GM12878 (cell line): ENCODE measurements around the gene PORCN. TPM values are rescaled to one million over a fixed set of nuclear protein-coding genes. Genes with fewer than 3 reads are reported as not detected.

Experiments
- CREM ChIP-seq: IDR thresholded peaks from 2 replicates; pipeline ENCODE4 v1.6.1; 2014; ENCODE audit warnings: antibody characterized with exemption, low read depth
- FOS ChIP-seq: IDR thresholded peaks from 3 replicates; pipeline ENCODE4 v1.6.1; 2011; ENCODE audit warnings: borderline replicate concordance; ENCODE audit not compliant: insufficient read length; ENCODE audit errors: extremely low read depth
- FOXM1 ChIP-seq: IDR thresholded peaks from 2 replicates; pipeline ENCODE4 v1.6.1; 2012; ENCODE audit warnings: low read depth, mild to moderate bottlenecking, inconsistent platforms, low read length, moderate library complexity
- GABPA ChIP-seq: IDR thresholded peaks from 2 replicates; pipeline ENCODE4 v1.6.1; 2014; ENCODE audit warnings: antibody characterized with exemption, low read depth, mild to moderate bottlenecking, inconsistent platforms
- MXI1 ChIP-seq: fragments of 150-350 bp; IDR thresholded peaks from 2 replicates; pipeline ENCODE4 v1.6.1; 2011; ENCODE audit warnings: low read depth, mild to moderate bottlenecking, inconsistent platforms, low read length, improper control_type of control experiment
- NFYB ChIP-seq: IDR thresholded peaks from 2 replicates; pipeline ENCODE4 v1.6.1; 2011; ENCODE audit warnings: low read depth, mild to moderate bottlenecking, low read length, improper control_type of control experiment, moderate library complexity; ENCODE audit not compliant: insufficient read depth
- NR2F1 ChIP-seq: fragments of 450-650 bp; conservative IDR thresholded peaks from 2 replicates; pipeline ENCODE4 v1.6.1; 2017; ENCODE audit warnings: mild to moderate bottlenecking
- POU2F2 ChIP-seq: IDR thresholded peaks from 3 replicates; pipeline ENCODE4 v1.6.1; 2011; ENCODE audit warnings: low read depth, mild to moderate bottlenecking, low read length, borderline replicate concordance
- RAD51 ChIP-seq: fragments of 450-650 bp; IDR thresholded peaks from 2 replicates; pipeline ENCODE4 v1.6.1; 2016; ENCODE audit warnings: moderate library complexity, mild to moderate bottlenecking, inconsistent platforms
- RBBP5 ChIP-seq: fragments of 200-600 bp; sonication (generic); conservative IDR thresholded peaks from 2 replicates; pipeline ENCODE4 v1.6.1; 2016
- RCOR1 ChIP-seq: conservative IDR thresholded peaks from 2 replicates; pipeline ENCODE4 v1.6.1; 2012; ENCODE audit warnings: low read depth, low read length, improper control_type of control experiment
- SMAD5 ChIP-seq: IDR thresholded peaks from 2 replicates; pipeline ENCODE4 v1.6.1; 2016; ENCODE audit warnings: antibody characterized with exemption, low read depth
- STAT3 ChIP-seq: IDR thresholded peaks from 2 replicates; pipeline ENCODE4 v1.6.1; 2011; ENCODE audit warnings: low read depth, low read length, improper control_type of control experiment
- TBL1XR1 ChIP-seq: IDR thresholded peaks from 2 replicates; pipeline ENCODE4 v1.6.1; 2012; ENCODE audit warnings: low read depth, low read length, improper control_type of control experiment
- WRNIP1 ChIP-seq: IDR thresholded peaks from 2 replicates; pipeline ENCODE4 v1.6.1; 2011; ENCODE audit warnings: low read depth, low read length, improper control_type of control experiment, borderline replicate concordance
- YBX1 ChIP-seq: fragments of 450-650 bp; IDR thresholded peaks from 2 replicates; pipeline ENCODE4 v1.6.1; 2016; ENCODE audit warnings: antibody characterized with exemption
- YY1 ChIP-seq: IDR thresholded peaks from 2 replicates; pipeline ENCODE4 v1.6.1; 2011; ENCODE audit warnings: low read depth, mild to moderate bottlenecking, low read length
- ZNF207 ChIP-seq: fragments of 450-650 bp; IDR thresholded peaks from 2 replicates; pipeline ENCODE4 v1.6.1; 2014; ENCODE audit warnings: antibody characterized with exemption, mild to moderate bottlenecking, borderline replicate concordance
- polyA plus RNA-seq, 11 experiments: library from polyadenylated mRNA; depleted of rRNA in 4 of 11; unstranded in 6 of 11; stranded (reverse) in 5 of 11; fragments of >200 nt; fragmentation: Nextera tagmentation in 4 of 11; fragmentation: Illumina TruSeq in 1 of 11; extraction: Ambion mirVana in 4 of 11; extraction: Trizol in 1 of 11; gene quantifications; 1 replicate in 1 of 11; 2 replicates in 10 of 11; pipeline versions ENCODE4 v1.2.1 to v1.2.3, GENCODE V29; 2011 to 2016; ENCODE audit warnings: inconsistent platforms in 2 of 11, missing spikeins in 2 of 11, low read depth in 1 of 11
- total RNA-seq, 4 experiments: library from RNA; depleted of rRNA in 3 of 4; stranded (reverse); fragments of >200 nt in 3 of 4; fragmentation: Illumina TruSeq in 1 of 4; extraction: Trizol in 1 of 4; gene quantifications; 2 replicates each; pipeline versions ENCODE4 v1.2.1 to v1.2.3, GENCODE V29; 2013 to 2021
- TF ChIP-seq, protein P1 (sequence below): fragments of 150-350 bp; IDR thresholded peaks from 2 replicates; pipeline ENCODE4 v1.6.1; 2016; ENCODE audit warnings: low read depth, low read length
- TF ChIP-seq, protein P2 (sequence below): IDR thresholded peaks from 2 replicates; pipeline ENCODE4 v1.6.1; 2011; ENCODE audit warnings: borderline replicate concordance, low read depth, mild to moderate bottlenecking, moderate library complexity, mixed read lengths, low read length; ENCODE audit not compliant: insufficient read depth; ENCODE audit errors: extremely low read length
- TF ChIP-seq, protein P3 (sequence below): IDR thresholded peaks from 2 replicates; pipeline ENCODE4 v1.6.1; 2011; ENCODE audit warnings: low read depth, mild to moderate bottlenecking, low read length, moderate library complexity, borderline replicate concordance; ENCODE audit errors: extremely low read depth
- TF ChIP-seq, protein P4 (sequence below): fragments of 450-650 bp; IDR thresholded peaks from 2 replicates; pipeline ENCODE4 v1.6.1; 2017; ENCODE audit warnings: mild to moderate bottlenecking, moderate library complexity

PORCN gene
- total and polyA plus RNA-seq, 10 of the 15 experiments (the other 5 are each of a cell fraction or from before 2014, with no cell fraction given): 0.27 to 21.0 (median 14.1) TPM

DNA sequence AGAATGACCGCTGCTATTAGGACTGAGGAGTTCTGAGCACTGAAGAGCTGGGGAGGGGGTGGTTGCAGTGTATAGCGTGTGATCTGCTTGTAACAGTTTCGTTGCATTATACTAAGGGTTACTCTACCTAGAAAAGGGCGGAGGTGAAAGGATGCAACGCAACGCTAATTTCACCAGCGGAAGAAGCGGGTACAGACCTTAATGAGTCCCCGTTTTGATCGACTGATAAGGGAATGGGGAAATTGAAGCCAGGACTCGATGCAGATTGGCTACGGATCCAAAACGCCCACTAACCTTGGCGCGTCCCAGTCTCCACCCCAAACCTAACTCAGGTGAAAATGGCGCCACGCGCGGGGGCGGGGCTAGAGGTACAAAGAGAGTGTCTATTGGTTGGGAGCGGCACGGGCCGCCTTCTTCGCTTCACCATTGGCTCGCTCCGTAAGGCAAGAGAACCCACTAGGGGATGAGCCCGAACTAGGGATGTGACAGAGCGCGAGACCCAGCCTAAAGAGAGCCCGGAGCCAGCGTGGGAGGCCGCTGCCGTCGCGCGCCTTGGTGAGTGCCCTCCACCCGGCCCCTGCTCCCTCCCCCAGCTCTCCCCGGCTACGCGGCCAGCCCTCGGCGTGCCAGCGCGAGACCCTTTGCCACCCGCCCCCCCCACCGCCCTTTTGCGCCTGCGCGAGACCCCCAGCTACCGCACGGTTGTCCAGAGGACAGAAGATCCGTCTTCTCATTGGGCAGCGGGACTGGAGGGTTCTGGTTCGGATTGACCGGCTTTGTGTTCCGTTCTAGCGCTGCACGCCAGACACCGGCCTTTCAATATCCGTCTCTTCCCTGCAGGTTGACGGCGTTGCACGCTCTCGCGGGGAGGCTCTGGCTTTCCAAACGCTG is 12.8 kb downstream of the PORCN start, which contains the start of gene EBP (continued):
- TF ChIP-seq TBL1XR1: no peak
- TF ChIP-seq POU2F2: no peak
- TF ChIP-seq, protein P1, sequence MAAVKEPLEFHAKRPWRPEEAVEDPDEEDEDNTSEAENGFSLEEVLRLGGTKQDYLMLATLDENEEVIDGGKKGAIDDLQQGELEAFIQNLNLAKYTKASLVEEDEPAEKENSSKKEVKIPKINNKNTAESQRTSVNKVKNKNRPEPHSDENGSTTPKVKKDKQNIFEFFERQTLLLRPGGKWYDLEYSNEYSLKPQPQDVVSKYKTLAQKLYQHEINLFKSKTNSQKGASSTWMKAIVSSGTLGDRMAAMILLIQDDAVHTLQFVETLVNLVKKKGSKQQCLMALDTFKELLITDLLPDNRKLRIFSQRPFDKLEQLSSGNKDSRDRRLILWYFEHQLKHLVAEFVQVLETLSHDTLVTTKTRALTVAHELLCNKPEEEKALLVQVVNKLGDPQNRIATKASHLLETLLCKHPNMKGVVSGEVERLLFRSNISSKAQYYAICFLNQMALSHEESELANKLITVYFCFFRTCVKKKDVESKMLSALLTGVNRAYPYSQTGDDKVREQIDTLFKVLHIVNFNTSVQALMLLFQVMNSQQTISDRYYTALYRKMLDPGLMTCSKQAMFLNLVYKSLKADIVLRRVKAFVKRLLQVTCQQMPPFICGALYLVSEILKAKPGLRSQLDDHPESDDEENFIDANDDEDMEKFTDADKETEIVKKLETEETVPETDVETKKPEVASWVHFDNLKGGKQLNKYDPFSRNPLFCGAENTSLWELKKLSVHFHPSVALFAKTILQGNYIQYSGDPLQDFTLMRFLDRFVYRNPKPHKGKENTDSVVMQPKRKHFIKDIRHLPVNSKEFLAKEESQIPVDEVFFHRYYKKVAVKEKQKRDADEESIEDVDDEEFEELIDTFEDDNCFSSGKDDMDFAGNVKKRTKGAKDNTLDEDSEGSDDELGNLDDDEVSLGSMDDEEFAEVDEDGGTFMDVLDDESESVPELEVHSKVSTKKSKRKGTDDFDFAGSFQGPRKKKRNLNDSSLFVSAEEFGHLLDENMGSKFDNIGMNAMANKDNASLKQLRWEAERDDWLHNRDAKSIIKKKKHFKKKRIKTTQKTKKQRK: no peak
- TF ChIP-seq RCOR1: no peak
- no peak for TF ChIP-seq YBX1
- TF ChIP-seq RBBP5: no peak
- TF ChIP-seq STAT3: no peak
- TF ChIP-seq NFYB: peak; percentile 88
- TF ChIP-seq RAD51: peak; percentile 77
- peak; percentile 35; the same call in 1 of the 2 replicates for TF ChIP-seq SMAD5
- TF ChIP-seq ZNF207: no peak
- peak; percentile 46 for TF ChIP-seq FOS
- TF ChIP-seq NR2F1: no peak
- 0 out of 2 replicates have a peak, but pooled peaks have one; percentile 36 for TF ChIP-seq MXI1
- TF ChIP-seq CREM: no peak
- TF ChIP-seq, protein P2, sequence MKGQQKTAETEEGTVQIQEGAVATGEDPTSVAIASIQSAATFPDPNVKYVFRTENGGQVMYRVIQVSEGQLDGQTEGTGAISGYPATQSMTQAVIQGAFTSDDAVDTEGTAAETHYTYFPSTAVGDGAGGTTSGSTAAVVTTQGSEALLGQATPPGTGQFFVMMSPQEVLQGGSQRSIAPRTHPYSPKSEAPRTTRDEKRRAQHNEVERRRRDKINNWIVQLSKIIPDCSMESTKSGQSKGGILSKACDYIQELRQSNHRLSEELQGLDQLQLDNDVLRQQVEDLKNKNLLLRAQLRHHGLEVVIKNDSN: peak; percentile 70
- TF ChIP-seq, protein P3, sequence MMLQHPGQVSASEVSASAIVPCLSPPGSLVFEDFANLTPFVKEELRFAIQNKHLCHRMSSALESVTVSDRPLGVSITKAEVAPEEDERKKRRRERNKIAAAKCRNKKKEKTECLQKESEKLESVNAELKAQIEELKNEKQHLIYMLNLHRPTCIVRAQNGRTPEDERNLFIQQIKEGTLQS: no peak
- TF ChIP-seq GABPA: no peak
- no peak for TF ChIP-seq FOXM1
- no peak for TF ChIP-seq WRNIP1
- peak; percentile 88 for TF ChIP-seq YY1
- TF ChIP-seq, protein P4, sequence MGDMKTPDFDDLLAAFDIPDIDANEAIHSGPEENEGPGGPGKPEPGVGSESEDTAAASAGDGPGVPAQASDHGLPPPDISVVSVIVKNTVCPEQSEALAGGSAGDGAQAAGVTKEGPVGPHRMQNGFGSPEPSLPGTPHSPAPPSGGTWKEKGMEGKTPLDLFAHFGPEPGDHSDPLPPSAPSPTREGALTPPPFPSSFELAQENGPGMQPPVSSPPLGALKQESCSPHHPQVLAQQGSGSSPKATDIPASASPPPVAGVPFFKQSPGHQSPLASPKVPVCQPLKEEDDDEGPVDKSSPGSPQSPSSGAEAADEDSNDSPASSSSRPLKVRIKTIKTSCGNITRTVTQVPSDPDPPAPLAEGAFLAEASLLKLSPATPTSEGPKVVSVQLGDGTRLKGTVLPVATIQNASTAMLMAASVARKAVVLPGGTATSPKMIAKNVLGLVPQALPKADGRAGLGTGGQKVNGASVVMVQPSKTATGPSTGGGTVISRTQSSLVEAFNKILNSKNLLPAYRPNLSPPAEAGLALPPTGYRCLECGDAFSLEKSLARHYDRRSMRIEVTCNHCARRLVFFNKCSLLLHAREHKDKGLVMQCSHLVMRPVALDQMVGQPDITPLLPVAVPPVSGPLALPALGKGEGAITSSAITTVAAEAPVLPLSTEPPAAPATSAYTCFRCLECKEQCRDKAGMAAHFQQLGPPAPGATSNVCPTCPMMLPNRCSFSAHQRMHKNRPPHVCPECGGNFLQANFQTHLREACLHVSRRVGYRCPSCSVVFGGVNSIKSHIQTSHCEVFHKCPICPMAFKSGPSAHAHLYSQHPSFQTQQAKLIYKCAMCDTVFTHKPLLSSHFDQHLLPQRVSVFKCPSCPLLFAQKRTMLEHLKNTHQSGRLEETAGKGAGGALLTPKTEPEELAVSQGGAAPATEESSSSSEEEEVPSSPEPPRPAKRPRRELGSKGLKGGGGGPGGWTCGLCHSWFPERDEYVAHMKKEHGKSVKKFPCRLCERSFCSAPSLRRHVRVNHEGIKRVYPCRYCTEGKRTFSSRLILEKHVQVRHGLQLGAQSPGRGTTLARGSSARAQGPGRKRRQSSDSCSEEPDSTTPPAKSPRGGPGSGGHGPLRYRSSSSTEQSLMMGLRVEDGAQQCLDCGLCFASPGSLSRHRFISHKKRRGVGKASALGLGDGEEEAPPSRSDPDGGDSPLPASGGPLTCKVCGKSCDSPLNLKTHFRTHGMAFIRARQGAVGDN: no peak
